Upper lobe of left lung (tissue), 6 donors: Measurements from ENCODE around the gene LTBP4. TPM values are rescaled to one million over a fixed set of nuclear protein-coding genes. Genes with fewer than 3 reads are reported as not detected.

ENCODE experiments used
- ATAC-seq, 2 donors: fragments of 200-7000 bp; cut with Tn5 transposase; one replicate each; pipeline ENCODE4 v1.9.1; 2022; ENCODE audit warnings: mild to moderate bottlenecking in 2 of 2, moderate library complexity in 2 of 2; ENCODE audit not compliant: low FRiP score in 2 of 2
- DNase-seq, 2 donors: peaks; one replicate each; pipeline ENCODE4 v3.0.0-alpha.2; 2019 to 2020
- H3K27ac ChIP-seq, 4 donors: fragments of 200-600 bp; sonication (generic); one replicate each; pipeline ENCODE4 v1.5.1; 2016 to 2019
- H3K27me3 ChIP-seq, 4 donors: fragments of 200-600 bp; sonication (generic); one replicate each; pipeline ENCODE4 v1.5.1; 2017 to 2019
- H3K36me3 ChIP-seq, 4 donors: fragments of 200-600 bp; sonication (generic); one replicate each; pipeline ENCODE4 v1.5.1; 2016 to 2019
- H3K4me1 ChIP-seq, 4 donors: fragments of 200-600 bp; sonication (generic); one replicate each; pipeline ENCODE4 v1.5.1; 2018 to 2019
- H3K4me3 ChIP-seq, 4 donors: fragments of 200-600 bp; sonication (generic); one replicate each; pipeline ENCODE4 v1.5.1; 2017 to 2019; ENCODE audit warnings: mild to moderate bottlenecking in 2 of 4, moderate library complexity in 1 of 4
- H3K9me3 ChIP-seq, 4 donors: fragments of 200-600 bp; sonication (generic); one replicate each; pipeline ENCODE4 v1.5.1; 2018 to 2019
- EP300 ChIP-seq, 4 donors: sonication (generic); formaldehyde crosslinking; IDR thresholded peaks; one replicate each; pipeline ENCODE4 v1.5.1; 2017; ENCODE audit warnings: antibody characterized with exemption in 4 of 4, control low read depth in 2 of 4
- POLR2A ChIP-seq, 4 donors: fragments of 450-650 bp; IDR thresholded peaks; one replicate each; pipeline ENCODE4 v1.5.1; 2016 to 2017; ENCODE audit warnings: antibody characterized with exemption in 4 of 4, mild to moderate bottlenecking in 2 of 4
- POLR2AphosphoS5 ChIP-seq, 2 donors: sonication (generic); formaldehyde crosslinking; IDR thresholded peaks; one replicate each; pipeline ENCODE4 v1.5.1; 2017; ENCODE audit warnings: antibody characterized with exemption in 2 of 2
- WGBS, 2 donors: methylation state at CpG; one replicate each; pipeline ENCODE4 v1.1.5; 2017 to 2018; 5-methylcytosine and 5-hydroxymethylcytosine counted together
- total RNA-seq, 6 donors: library from RNA; depleted of rRNA in 4 of 6; stranded (reverse); fragments of >200 nt in 4 of 6; gene quantifications; one replicate each; pipeline versions ENCODE4 v1.1.0 to v1.2.1, GENCODE V29; 2016 to 2021
- TF ChIP-seq, protein P1 (sequence below), 6 experiments: fragments of 450-650 bp in 4 of 6; fragments of 200-600 bp in 2 of 6; sonication (generic) in 2 of 6; IDR thresholded peaks; one replicate each; pipeline ENCODE4 v1.5.1; 2016 to 2019; ENCODE audit warnings: antibody characterized with exemption in 6 of 6
- donor health status: DM: no; HTN: no; CAD: no; lungs with moderate emphysema.
- donor health status: DM: no; HTN: yes; CAD: no; lungs with severe emphysema.

Gene LTBP4
- total RNA-seq, 6 donors from 2014 or later, result 125 to 541 (median 401) TPM

DNA sequence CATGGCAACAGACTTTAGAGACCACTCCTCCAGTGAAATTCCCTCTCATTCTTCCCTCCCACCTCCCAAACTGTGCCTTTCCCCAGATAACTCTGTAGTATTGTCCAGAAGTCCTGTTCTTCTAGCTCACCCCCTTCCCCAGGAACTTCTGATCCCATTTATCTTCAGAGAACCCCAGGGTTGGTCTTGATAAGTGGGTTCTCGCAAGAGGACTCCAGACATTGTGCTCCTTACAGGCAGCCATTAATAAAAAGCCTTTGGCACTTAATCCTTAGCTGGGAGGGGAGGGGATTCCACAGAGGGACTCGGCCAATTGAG lies 1.9 kb downstream of the LTBP4 start:
- no peaks in the 10 kb centered on the region for H3K36me3 ChIP-seq
- no peaks in the 10 kb centered on the region for H3K9me3 ChIP-seq
- peaks cover 72 to 84% (median 79%) of the 10 kb centered on the region in 4 donors for H3K4me1 ChIP-seq
- H3K27ac ChIP-seq, result peak overlapping the region; percentile 64 to 88 (median 85)
- ATAC-seq (no peak), DNase-seq (no peak)
- peak overlapping the region in 2 of 4 donors; percentile 56 to 58 for H3K4me3 ChIP-seq
- peaks cover 0 to 35% (median 12%) of the 10 kb centered on the region in 4 donors for H3K27me3 ChIP-seq
- TF ChIP-seq EP300 (IDR thresholded peaks at IDR 0.05) (no peak), POLR2AphosphoS5 (IDR thresholded peaks at IDR 0.05) (no peak)
- 49 to 56% methylated on average over 1 to 2 of the region's 2 CpGs for WGBS, 2 donors

DNA sequence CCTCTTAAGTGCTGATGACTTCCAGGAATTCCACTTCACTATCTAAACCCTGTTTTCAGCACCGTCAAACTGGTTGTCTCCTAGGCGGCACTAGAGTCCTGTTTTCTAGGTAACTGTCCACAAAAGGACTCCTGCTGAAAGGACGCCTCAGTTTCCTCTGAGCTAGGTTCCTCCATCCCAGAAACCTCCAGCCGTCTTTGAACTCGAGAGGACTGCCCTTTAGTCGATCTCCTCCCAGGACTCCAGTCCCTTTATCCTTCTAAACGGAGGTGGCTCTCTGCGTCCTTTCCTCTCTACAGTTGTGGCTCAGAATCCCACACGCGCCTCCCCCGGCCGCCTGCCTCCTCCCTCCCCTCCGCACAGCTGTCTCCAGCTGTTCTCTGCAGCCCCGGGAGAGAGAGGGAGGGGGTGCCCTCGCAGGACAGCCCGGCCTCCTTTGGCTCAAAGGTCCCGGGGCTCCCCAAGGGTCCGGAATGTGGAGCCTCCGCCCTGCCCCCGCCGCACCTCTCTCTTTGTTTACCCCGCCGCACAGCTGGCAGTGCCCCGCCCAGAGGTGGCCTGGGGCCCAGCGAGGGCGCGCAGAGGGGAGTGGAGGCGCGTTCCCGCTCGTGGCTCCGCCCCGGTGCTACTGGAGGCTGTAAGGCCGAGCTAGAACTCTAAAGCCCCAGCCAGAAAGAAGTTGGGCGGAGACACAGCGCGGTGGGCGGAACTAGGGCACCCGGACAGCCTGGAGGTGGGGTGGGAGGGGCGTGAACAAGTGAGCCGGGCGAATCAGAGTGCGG lies 2.4 kb downstream of the LTBP4 start:
- no peaks in the 10 kb centered on the region for H3K36me3 ChIP-seq
- H3K9me3 ChIP-seq, result no peaks in the 10 kb centered on the region
- TF ChIP-seq POLR2AphosphoS5 (IDR thresholded peaks at IDR 0.05), result peak; percentile 87 to 93
- TF ChIP-seq, protein P1, sequence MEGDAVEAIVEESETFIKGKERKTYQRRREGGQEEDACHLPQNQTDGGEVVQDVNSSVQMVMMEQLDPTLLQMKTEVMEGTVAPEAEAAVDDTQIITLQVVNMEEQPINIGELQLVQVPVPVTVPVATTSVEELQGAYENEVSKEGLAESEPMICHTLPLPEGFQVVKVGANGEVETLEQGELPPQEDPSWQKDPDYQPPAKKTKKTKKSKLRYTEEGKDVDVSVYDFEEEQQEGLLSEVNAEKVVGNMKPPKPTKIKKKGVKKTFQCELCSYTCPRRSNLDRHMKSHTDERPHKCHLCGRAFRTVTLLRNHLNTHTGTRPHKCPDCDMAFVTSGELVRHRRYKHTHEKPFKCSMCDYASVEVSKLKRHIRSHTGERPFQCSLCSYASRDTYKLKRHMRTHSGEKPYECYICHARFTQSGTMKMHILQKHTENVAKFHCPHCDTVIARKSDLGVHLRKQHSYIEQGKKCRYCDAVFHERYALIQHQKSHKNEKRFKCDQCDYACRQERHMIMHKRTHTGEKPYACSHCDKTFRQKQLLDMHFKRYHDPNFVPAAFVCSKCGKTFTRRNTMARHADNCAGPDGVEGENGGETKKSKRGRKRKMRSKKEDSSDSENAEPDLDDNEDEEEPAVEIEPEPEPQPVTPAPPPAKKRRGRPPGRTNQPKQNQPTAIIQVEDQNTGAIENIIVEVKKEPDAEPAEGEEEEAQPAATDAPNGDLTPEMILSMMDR (IDR thresholded peaks at IDR 0.05), result peak in 1 of 6 experiments; percentile 10
- peak in 1 of 4 donors; percentile 50 for TF ChIP-seq EP300 (IDR thresholded peaks at IDR 0.05)
- TF ChIP-seq POLR2A (IDR thresholded peaks at IDR 0.05), result peak in 2 of 4 donors; percentile 48 to 58
- H3K27ac ChIP-seq, result peak overlapping the region; percentile 64 to 88 (median 85)
- peak overlapping the region in 3 of 4 donors; percentile 34 to 58 (median 56) for H3K4me3 ChIP-seq
- peaks cover 0 to 31% (median 9%) of the 10 kb centered on the region in 4 donors for H3K27me3 ChIP-seq
- H3K4me1 ChIP-seq, result peaks cover 68 to 78% (median 74%) of the 10 kb centered on the region in 4 donors
- 2 to 3% methylated on average over 22 to 40 of the region's 43 CpGs for WGBS, 2 donors
- peak; percentile 88 to 94 for ATAC-seq
- DNase-seq, result peak; percentile 98

DNA sequence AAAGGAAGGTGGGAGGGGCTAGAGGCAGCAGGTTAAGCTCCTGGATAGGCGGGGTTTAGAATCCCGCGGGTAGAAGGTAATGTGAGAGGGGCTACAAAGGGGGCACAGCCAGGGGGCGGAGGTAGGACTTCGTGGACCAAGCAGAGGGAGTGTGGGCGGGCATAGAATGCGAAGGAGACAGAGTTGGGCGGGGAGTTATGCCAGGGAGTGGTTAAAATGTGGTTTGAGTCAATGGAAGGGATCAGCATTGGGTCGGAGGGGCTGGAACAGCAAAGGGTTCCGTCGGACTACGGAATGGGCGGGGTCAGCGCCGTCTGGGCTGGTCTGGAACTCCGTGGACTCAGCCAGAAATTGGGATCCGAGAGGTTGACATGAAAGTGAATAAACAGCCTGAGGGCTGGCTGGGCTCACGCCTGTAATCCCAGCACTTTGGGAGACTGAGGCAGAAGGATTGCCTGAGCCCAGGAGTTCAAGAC lies 3.0 kb downstream of the LTBP4 start:
- 7 to 8% methylated on average over 18 of the region's 18 CpGs for WGBS, 2 donors
- TF ChIP-seq, protein P1 (IDR thresholded peaks at IDR 0.05), result no peak
- TF ChIP-seq POLR2AphosphoS5 (IDR thresholded peaks at IDR 0.05) (no peak), EP300 (IDR thresholded peaks at IDR 0.05) (no peak), POLR2A (IDR thresholded peaks at IDR 0.05) (no peak)
- peak overlapping the region; percentile 64 to 88 (median 85) for H3K27ac ChIP-seq
- peak overlapping the region in 3 of 4 donors; percentile 34 to 58 (median 56) for H3K4me3 ChIP-seq
- H3K27me3 ChIP-seq, result peaks cover 0 to 27% (median 7%) of the 10 kb centered on the region in 4 donors
- ATAC-seq, result peak in 1 of 2 donors; percentile 0
- H3K9me3 ChIP-seq, result no peaks in the 10 kb centered on the region
- H3K4me1 ChIP-seq, result peaks cover 65 to 74% (median 71%) of the 10 kb centered on the region in 4 donors
- no peaks in the 10 kb centered on the region for H3K36me3 ChIP-seq
- peak in 1 of 2 donors; percentile 56 for DNase-seq

DNA sequence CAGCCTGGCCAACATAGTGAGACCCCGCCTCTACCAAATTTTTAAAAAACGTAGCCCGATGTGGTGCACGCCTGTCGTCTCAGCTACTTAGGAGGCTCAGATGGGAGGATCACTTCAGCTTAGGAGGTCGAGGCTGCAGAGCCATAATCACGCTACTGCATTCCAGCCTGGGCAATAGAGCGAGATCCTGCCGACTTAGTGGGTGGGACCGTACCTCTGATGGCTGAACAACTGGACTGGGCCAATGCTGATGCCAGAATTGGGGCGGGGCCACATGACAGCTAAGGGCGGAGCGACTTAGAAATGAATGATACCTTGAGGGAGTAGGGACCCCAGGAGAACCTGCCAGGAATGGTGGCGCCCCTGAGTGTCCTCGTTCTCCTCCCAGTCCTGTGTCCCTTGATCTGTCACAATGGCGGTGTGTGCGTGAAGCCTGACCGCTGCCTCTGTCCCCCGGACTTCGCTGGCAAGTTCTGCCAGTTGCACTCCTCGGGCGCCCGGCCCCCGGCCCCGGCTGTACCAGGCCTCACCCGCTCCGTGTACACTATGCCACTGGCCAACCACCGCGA lies 3.6 kb downstream of the LTBP4 start:
- H3K36me3 ChIP-seq, result no peaks in the 10 kb centered on the region
- peak overlapping the region; percentile 72 to 88 (median 86) for H3K27ac ChIP-seq
- peaks cover 65 to 74% (median 72%) of the 10 kb centered on the region in 4 donors for H3K4me1 ChIP-seq
- ATAC-seq (no peak), DNase-seq (peak in 1 of 2 donors; percentile 89)
- peak overlapping the region in 3 of 4 donors; percentile 45 to 56 (median 46) for H3K4me3 ChIP-seq
- peaks cover 0 to 23% (median 9%) of the 10 kb centered on the region in 4 donors for H3K27me3 ChIP-seq
- TF ChIP-seq POLR2A (IDR thresholded peaks at IDR 0.05) (no peak), EP300 (IDR thresholded peaks at IDR 0.05) (no peak), POLR2AphosphoS5 (IDR thresholded peaks at IDR 0.05) (no peak)
- TF ChIP-seq, protein P1 (IDR thresholded peaks at IDR 0.05), result no peak
- WGBS, 2 donors, result 23 to 31% methylated on average over 25 to 29 of the region's 29 CpGs
- H3K9me3 ChIP-seq, result no peaks in the 10 kb centered on the region
